HG02623 (cell line): Measurements from ENCODE around the gene GAMT.
A peak's percentile ranks its signal among the peaks of the same experiment; 100 is the strongest.

Source experiments
- ATAC-seq: cut with Tn5 transposase; IDR thresholded peaks from one replicate; pipeline ENCODE4 v1.9.1; 2021; ENCODE audit warnings: moderate library complexity; ENCODE audit not compliant: unreplicated experiment

The GAMT gene

GRCh38 chr19:1418951-1419738, 17.8 kb upstream of the GAMT start:
- no peak for ATAC-seq

GRCh38 chr19:1418496-1418775, 17.1 kb upstream of the GAMT start:
- no peak for ATAC-seq

- no peak for ATAC-seq
Observed at GRCh38 chr19:1417681-1418495, 16.5 kb upstream of the GAMT start.

GRCh38 chr19:1417145-1417544, 15.8 kb upstream of the GAMT start:
- ATAC-seq: no peak

GRCh38 chr19:1416014-1416841, 14.9 kb upstream of the GAMT start:
- no peak for ATAC-seq

GRCh38 chr19:1412995-1413800, 11.9 kb upstream of the GAMT start:
- ATAC-seq: no peak

GRCh38 chr19:1412323-1412923, 11.1 kb upstream of the GAMT start:
- no peak for ATAC-seq

- ATAC-seq: no peak
Observed at GRCh38 chr19:1411255-1412191, 10.2 kb upstream of the GAMT start.

- ATAC-seq: no peak
Observed at GRCh38 chr19:1410789-1411188, 9.4 kb upstream of the GAMT start.

GRCh38 chr19:1410136-1410786, 8.9 kb upstream of the GAMT start:
- ATAC-seq: no peak

GRCh38 chr19:1409204-1410005, 8.1 kb upstream of the GAMT start:
- no peak for ATAC-seq

- no peak for ATAC-seq
Observed at GRCh38 chr19:1408300-1409203, 7.2 kb upstream of the GAMT start.

GRCh38 chr19:1407528-1408299, 6.4 kb upstream of the GAMT start, which contains the start of gene DAZAP1:
DAZAP1 (plus strand) TSS chr19:1407586; CDS start chr19:1407774, 188 bp downstream.
- ATAC-seq: peak; percentile 19

GRCh38 chr19:1406774-1407527, 5.6 kb upstream of the GAMT start:
- peak; percentile 79 for ATAC-seq

- ATAC-seq: no peak
Observed at GRCh38 chr19:1402411-1403070, 1.2 kb upstream of the GAMT start.
